Measurements from ENCODE around the gene UNC5CL. TPM values are rescaled to one million over a fixed set of nuclear protein-coding genes. Genes with fewer than 3 reads are reported as not detected.

Gene UNC5CL
- total and polyA plus RNA-seq, 11 donors: 0.21 to 1.1 (median 0.50) TPM

- ATAC-seq: peak; percentile 88 to 92 (median 90)
Measured at GRCh38 chr6:41053041-41053440, 14.0 kb upstream of the UNC5CL start, which contains the start of gene APOBEC2. Gene APOBEC2 (plus strand): TSS chr6:41053202. CDS start chr6:41053348, 146 bp downstream.

GRCh38 chr6:41051873-41052272 is 12.9 kb upstream of the UNC5CL start:
- peaks cover 0 to 52% (median 16%) of the 10 kb centered on the region in 12 donors for H3K4me1 ChIP-seq
- ATAC-seq (no peak), DNase-seq (no peak)
- intact Hi-C loops (cut with DNase I): no loop called here
- H3K27me3 ChIP-seq: no peaks in the 10 kb centered on the region
- TF ChIP-seq CTCF (IDR thresholded peaks at IDR 0.05): no peak
- TF ChIP-seq POLR2A (IDR thresholded peaks at IDR 0.05): no peak
- 45 to 61% (median 56%) methylated on average over 5 of the region's 5 CpGs for WGBS, 4 donors
- peak overlapping the region in 8 of 12 donors; percentile 2 to 93 (median 84) for H3K27ac ChIP-seq
- no peaks in the 10 kb centered on the region for H3K9me3 ChIP-seq
- H3K4me3 ChIP-seq: no peak overlapping the region
- peaks cover 0 to 4% (median 0%) of the 10 kb centered on the region in 9 donors for H3K36me3 ChIP-seq

More at GRCh38 chr6:41053041-41053440, 14.0 kb upstream of the UNC5CL start, which contains the start of gene APOBEC2:
- no peaks in the 10 kb centered on the region for H3K27me3 ChIP-seq
- no peak for TF ChIP-seq CTCF (IDR thresholded peaks at IDR 0.05)
- TF ChIP-seq POLR2A (IDR thresholded peaks at IDR 0.05): peak; percentile 1 to 80
- peaks cover 0 to 59% (median 18%) of the 10 kb centered on the region in 12 donors for H3K4me1 ChIP-seq
- WGBS, 4 donors: 30 to 63% (median 45%) methylated on average over 3 to 5 of the region's 5 CpGs
- peak within 1 kb of the TSS; percentile 70 to 94 (median 87) for H3K27ac ChIP-seq
- peak; percentile 81 to 94 (median 86) for DNase-seq
- intact Hi-C loops (cut with DNase I): no loop called here
- H3K36me3 ChIP-seq: peaks cover 0 to 5% (median 0%) of the 10 kb centered on the region in 9 donors
- H3K4me3 ChIP-seq: peak within 1 kb of the TSS; percentile 19 to 58 (median 50)
- H3K9me3 ChIP-seq: no peaks in the 10 kb centered on the region

GRCh38 chr6:41050536-41050935 is 11.5 kb upstream of the UNC5CL start:
- intact Hi-C loops (cut with DNase I): no loop called here
- Histone ChIP-seq H3K36me3 (no peaks in the 10 kb centered on the region), H3K27ac (peak overlapping the region in 1 of 12 donors; percentile 73), H3K4me1 (peaks cover 0 to 42% (median 15%) of the 10 kb centered on the region in 12 donors), H3K4me3 (no peak overlapping the region), H3K9me3 (no peaks in the 10 kb centered on the region), H3K27me3 (no peaks in the 10 kb centered on the region)
- no peak for TF ChIP-seq POLR2A (IDR thresholded peaks at IDR 0.05)
- no peak for TF ChIP-seq CTCF (IDR thresholded peaks at IDR 0.05)
- 38 to 58% (median 51%) methylated on average over 3 of the region's 3 CpGs for WGBS, 4 donors
- DNase-seq: no peak
- ATAC-seq: no peak

GRCh38 chr6:41049955-41050354 is 10.9 kb upstream of the UNC5CL start:
- peak overlapping the region in 10 of 12 donors; percentile 12 to 78 (median 70) for H3K27ac ChIP-seq
- H3K36me3 ChIP-seq: no peaks in the 10 kb centered on the region
- ATAC-seq: no peak
- no peak overlapping the region for H3K4me3 ChIP-seq
- intact Hi-C loops (cut with DNase I): no loop called here
- H3K27me3 ChIP-seq: no peaks in the 10 kb centered on the region
- H3K9me3 ChIP-seq: no peaks in the 10 kb centered on the region
- peaks cover 0 to 42% (median 15%) of the 10 kb centered on the region in 12 donors for H3K4me1 ChIP-seq
- no peak for TF ChIP-seq POLR2A (IDR thresholded peaks at IDR 0.05)
- TF ChIP-seq CTCF (IDR thresholded peaks at IDR 0.05): no peak
- DNase-seq: no peak
- 70 to 80% (median 76%) methylated on average over 7 of the region's 7 CpGs for WGBS, 4 donors

Measured in heart left ventricle (tissue), 16 donors.